SK-N-SH (cell line): ENCODE measurements around the gene P2RX1.

Experiments
- EZH2phosphoT487 ChIP-seq: fragments of 200-600 bp; sonication (generic); IDR thresholded peaks from 2 replicates; pipeline ENCODE4 v1.6.1; 2017; ENCODE audit warnings: low read depth, mixed run types, mild to moderate bottlenecking, antibody characterized with exemption, moderate library complexity, borderline replicate concordance
- POLR2AphosphoS5 ChIP-seq: IDR thresholded peaks from 2 replicates; pipeline ENCODE4 v1.6.1; 2012; ENCODE audit warnings: low read depth, low read length
- REST ChIP-seq: IDR thresholded peaks from 2 replicates; pipeline ENCODE4 v1.6.1; 2012; ENCODE audit warnings: mild to moderate bottlenecking, low read depth, low read length, moderate library complexity
- RXRA ChIP-seq: IDR thresholded peaks from 2 replicates; pipeline ENCODE4 v1.4.0; 2012; ENCODE audit warnings: low read depth, mild to moderate bottlenecking, borderline replicate concordance
- TAF1 ChIP-seq: IDR thresholded peaks from 2 replicates; pipeline ENCODE4 v1.6.1; 2012; ENCODE audit warnings: low read depth, mild to moderate bottlenecking, low read length, moderate library complexity, borderline replicate concordance
- TCF12 ChIP-seq: IDR thresholded peaks from 2 replicates; pipeline ENCODE4 v1.4.0; 2012
- YY1 ChIP-seq: IDR thresholded peaks from 2 replicates; pipeline ENCODE4 v1.4.0; 2012; ENCODE audit warnings: low read depth, mild to moderate bottlenecking

DNA sequence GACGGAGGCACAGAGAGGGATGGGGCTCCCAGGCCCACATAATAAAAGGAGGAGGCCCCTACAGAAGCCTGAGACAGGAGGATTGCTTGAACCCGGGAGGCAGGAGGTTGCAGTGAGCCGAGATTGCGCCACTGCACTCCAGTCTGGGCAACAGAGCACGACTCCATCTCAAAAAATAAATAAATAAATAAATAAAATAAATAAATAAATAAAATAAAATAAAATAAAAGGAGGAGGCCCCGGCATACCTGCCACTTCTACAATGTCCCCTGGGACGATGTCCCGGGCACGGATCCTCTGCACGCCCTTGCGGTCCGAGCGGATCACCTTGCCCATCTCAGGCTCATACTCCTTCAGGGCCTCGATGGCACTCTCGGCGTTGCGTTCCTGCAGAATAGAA lies 34.7 kb upstream of the P2RX1 start:
- TF ChIP-seq TAF1: no peak
- no peak for TF ChIP-seq YY1
- no peak for TF ChIP-seq RXRA
- no peak for TF ChIP-seq EZH2phosphoT487
- no peak for TF ChIP-seq POLR2AphosphoS5
- no peak for TF ChIP-seq REST
- no peak for TF ChIP-seq TCF12
